WTC11 (cell line): ENCODE results near the gene TRMT112. TPM values are rescaled to one million over a fixed set of nuclear protein-coding genes. Genes with fewer than 3 reads are reported as not detected.

ENCODE experiments used
- ATAC-seq: fragments of 200-7000 bp; cut with Tn5 transposase; 2 replicates; pipeline ENCODE4 v1.10.0; 2021; ENCODE audit warnings: mild to moderate bottlenecking, moderate library complexity
- CTCF ChIA-PET: fragments of 300-600 bp; sonication (Branson Sonifier 250); formaldehyde crosslinking; loops from one replicate; lab custom pipeline; 2021; ENCODE audit warnings: antibody characterized with exemption; lab: Charles Lee
- POLR2A ChIA-PET: fragments of 350-600 bp; sonication (Branson Sonifier 250); formaldehyde crosslinking; loops from one replicate; lab custom pipeline; 2021; ENCODE audit warnings: antibody characterized with exemption; lab: Charles Lee
- DNase-seq: peaks from one replicate; pipeline ENCODE4 v3.0.0; 2021; ENCODE audit warnings: low spot score
- H3K27ac Mint-ChIP-seq: 2 replicates; pipeline ENCODE4 v1.8.0; 2021; ENCODE audit warnings: mixed read lengths
- H3K27me3 Mint-ChIP-seq: 2 replicates; pipeline ENCODE4 v1.8.0; 2021; ENCODE audit warnings: low read depth, mild to moderate bottlenecking, moderate library complexity, mixed read lengths
- H3K36me3 Mint-ChIP-seq: 2 replicates; pipeline ENCODE4 v1.8.0; 2021; ENCODE audit warnings: mixed read lengths
- H3K4me1 Mint-ChIP-seq: 2 replicates; pipeline ENCODE4 v1.8.0; 2022; ENCODE audit warnings: mixed read lengths
- H3K4me3 Mint-ChIP-seq: 2 replicates; pipeline ENCODE4 v1.8.0; 2021; ENCODE audit warnings: mild to moderate bottlenecking, moderate library complexity, mixed read lengths
- H3K9me3 Mint-ChIP-seq: 2 replicates; pipeline ENCODE4 v1.8.0; 2021; ENCODE audit warnings: mixed read lengths
- AFF4 ChIP-seq: sonication (generic); formaldehyde crosslinking; IDR thresholded peaks from 2 replicates; pipeline ENCODE4 v1.8.1; 2023; ENCODE audit warnings: mild to moderate bottlenecking, missing genetic modification reagents, borderline replicate concordance
- ARID4B ChIP-seq: sonication (generic); formaldehyde crosslinking; IDR thresholded peaks from 2 replicates; pipeline ENCODE4 v1.8.0; 2023; ENCODE audit warnings: missing genetic modification reagents, mild to moderate bottlenecking, borderline replicate concordance
- E2F4 ChIP-seq: sonication (generic); formaldehyde crosslinking; IDR thresholded peaks from 2 replicates; pipeline ENCODE4 v1.8.1; 2022; ENCODE audit warnings: low read depth, mild to moderate bottlenecking, moderate library complexity, missing genetic modification reagents, borderline replicate concordance
- GABPB1 ChIP-seq: sonication (generic); formaldehyde crosslinking; IDR thresholded peaks from 2 replicates; pipeline ENCODE4 v1.8.1; 2023; ENCODE audit warnings: mild to moderate bottlenecking, missing genetic modification reagents
- JUN ChIP-seq: sonication (generic); formaldehyde crosslinking; IDR thresholded peaks from 2 replicates; pipeline ENCODE4 v1.8.0; 2023; ENCODE audit warnings: mild to moderate bottlenecking, missing genetic modification reagents
- MAX ChIP-seq: sonication (generic); formaldehyde crosslinking; IDR thresholded peaks from 2 replicates; pipeline ENCODE4 v1.8.0; 2022; ENCODE audit warnings: mild to moderate bottlenecking, missing genetic modification reagents
- MLX ChIP-seq: sonication (generic); formaldehyde crosslinking; IDR thresholded peaks from 2 replicates; pipeline ENCODE4 v1.8.1; 2023; ENCODE audit warnings: mild to moderate bottlenecking, missing genetic modification reagents, moderate library complexity
- MXD4 ChIP-seq: fragments of 250-450 bp; sonication (Bioruptor Pico); IDR thresholded peaks from 2 replicates; pipeline ENCODE4 v1.8.0; 2021; ENCODE audit warnings: mild to moderate bottlenecking, moderate library complexity, borderline replicate concordance
- NR1H2 ChIP-seq: sonication (generic); formaldehyde crosslinking; IDR thresholded peaks from 2 replicates; pipeline ENCODE4 v1.9.0; 2021; ENCODE audit warnings: mild to moderate bottlenecking, moderate library complexity, missing genetic modification reagents
- TCF7 ChIP-seq: sonication (generic); formaldehyde crosslinking; IDR thresholded peaks from 2 replicates; pipeline ENCODE4 v1.8.0; 2022; ENCODE audit warnings: mild to moderate bottlenecking, low read depth, missing genetic modification reagents, moderate library complexity
- TEAD1 ChIP-seq: sonication (generic); formaldehyde crosslinking; IDR thresholded peaks from 2 replicates; pipeline ENCODE4 v1.8.0; 2022; ENCODE audit warnings: mild to moderate bottlenecking, missing genetic modification reagents
- TP53 ChIP-seq: sonication (generic); formaldehyde crosslinking; IDR thresholded peaks from 2 replicates; pipeline ENCODE4 v1.8.1; 2023; ENCODE audit warnings: mild to moderate bottlenecking, missing genetic modification reagents
- USF1 ChIP-seq: sonication (generic); formaldehyde crosslinking; IDR thresholded peaks from 2 replicates; pipeline ENCODE4 v1.8.0; 2022; ENCODE audit warnings: mild to moderate bottlenecking, missing genetic modification reagents
- ZNF281 ChIP-seq: sonication (generic); formaldehyde crosslinking; IDR thresholded peaks from 2 replicates; pipeline ENCODE4 v1.8.0; 2023; ENCODE audit warnings: mild to moderate bottlenecking, missing genetic modification reagents
- ZNF416 ChIP-seq: fragments of 250-450 bp; sonication (Bioruptor Pico); IDR thresholded peaks from 2 replicates; pipeline ENCODE4 v1.9.0; 2021; ENCODE audit warnings: mild to moderate bottlenecking, inconsistent platforms
- ZNF671 ChIP-seq: fragments of 250-450 bp; sonication (Bioruptor Pico); IDR thresholded peaks from 2 replicates; pipeline ENCODE4 v1.8.0; 2021; ENCODE audit warnings: mild to moderate bottlenecking
- total RNA-seq: library from RNA; stranded (reverse); gene quantifications from 3 replicates; pipeline ENCODE4 v1.2.3, GENCODE V29; 2021

TRMT112 gene
- total RNA-seq, 1 experiment from 2014 or later = 285 TPM

GRCh38 chr11:64269540-64270220, 47.7 kb downstream of the TRMT112 start (continued):
- TF ChIP-seq MLX (CRISPR knock-in tag) (0 out of 2 replicates have a peak, but pooled peaks have one; percentile 88), MAX (CRISPR knock-in tag) (peak; percentile 57), GABPB1 (CRISPR knock-in tag) (peak; percentile 91), TCF7 (CRISPR knock-in tag) (0 out of 2 replicates have a peak, but pooled peaks have one; percentile 19), E2F4 (0 out of 2 replicates have a peak, but pooled peaks have one; percentile 1), MXD4 (CRISPR knock-in tag) (no peak), ZNF281 (no peak), JUN (CRISPR knock-in tag) (no peak)

GRCh38 chr11:64268893-64269539, 48.3 kb downstream of the TRMT112 start:
- Mint-ChIP-seq H3K27ac (peak overlapping the region; percentile 99), H3K36me3 (peaks cover 13% of the 10 kb centered on the region), H3K4me1 (peaks cover 19% of the 10 kb centered on the region), H3K27me3 (no peaks in the 10 kb centered on the region), H3K4me3 (peak overlapping the region; percentile 99), H3K9me3 (no peaks in the 10 kb centered on the region)
- DNase-seq = peak; percentile 49
- CTCF ChIA-PET = interaction anchor here (0.6 to 6.2 kb wide), 12 partner anchors 15 to 86 kb away, joined by 3 to 75 read pairs (median 10); partner anchors contain the start of genes BAD, CATSPERZ, ESRRA and FKBP2
- POLR2A ChIA-PET = interaction anchor here (0.6 to 3.9 kb wide), 10 partner anchors 13 to 84 kb away, joined by 3 to 25 read pairs (median 5); partner anchors contain the start of genes BAD, FKBP2, GPR137 and PLCB3
- TF ChIP-seq TP53 (CRISPR knock-in tag) (peak; percentile 82; the same call in 1 of the 2 replicates), USF1 (CRISPR knock-in tag) (0 out of 2 replicates have a peak, but pooled peaks have one; percentile 31), JUN (CRISPR knock-in tag) (0 out of 2 replicates have a peak, but pooled peaks have one; percentile 23), AFF4 (CRISPR knock-in tag) (0 out of 2 replicates have a peak, but pooled peaks have one; percentile 11), TEAD1 (CRISPR knock-in tag) (0 out of 2 replicates have a peak, but pooled peaks have one; percentile 56), ZNF416 (CRISPR knock-in tag) (no peak), ZNF671 (CRISPR knock-in tag) (no peak), ARID4B (peak; percentile 11; the same call in 1 of the 2 replicates), NR1H2 (CRISPR knock-in tag) (no peak)
- ATAC-seq = peak; percentile 3
